ENCODE measurements around the gene NOS2. TPM values are rescaled to one million over a fixed set of nuclear protein-coding genes. Genes with fewer than 3 reads are reported as not detected.
A peak's percentile ranks its signal among the peaks of the same experiment; 100 is the strongest.

The NOS2 gene
- total RNA-seq, 1 donor from 2014 or later, result not detected

GRCh38 chr17:27819145-27819544 is 18.8 kb upstream of the NOS2 start:
- DNase-seq (ENCODE audit: low read depth, low spot score), result no peak

DNA sequence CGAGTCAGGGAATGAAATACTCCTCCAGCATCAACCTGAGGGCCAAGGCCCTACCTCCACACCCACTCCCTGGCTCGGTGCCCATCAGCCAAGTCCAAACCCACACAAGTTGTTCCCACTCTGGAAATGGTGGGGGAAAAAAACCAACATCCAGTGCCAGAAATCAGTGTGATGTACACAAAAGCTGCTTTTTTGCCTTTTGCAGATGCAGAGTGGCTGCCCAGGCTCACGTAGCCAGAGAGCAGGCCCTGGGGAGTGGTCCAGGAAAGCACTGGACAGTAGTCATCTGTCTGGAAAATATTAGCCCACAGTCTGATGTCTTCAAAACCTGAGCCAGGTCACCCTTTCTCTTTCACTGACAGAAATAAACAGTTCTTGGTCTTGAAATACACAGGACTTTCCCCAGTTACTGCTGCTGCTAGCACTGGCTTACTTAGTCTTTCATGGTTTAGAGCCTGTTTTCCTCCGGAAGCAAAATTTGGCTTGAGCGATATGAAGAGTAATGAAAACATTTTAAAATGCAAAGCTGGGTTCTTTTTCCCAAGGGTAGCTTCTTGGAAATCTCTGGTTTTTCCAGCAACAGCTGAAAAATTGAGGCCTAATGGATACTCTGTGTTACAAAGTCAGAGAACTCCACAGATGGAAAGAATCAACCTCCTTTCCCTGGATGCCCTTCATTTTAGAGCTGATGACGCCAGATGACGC is 18.2 kb upstream of the NOS2 start:
- no peak for DNase-seq (ENCODE audit: low read depth, low spot score)

GRCh38 chr17:27817731-27818130 is 17.4 kb upstream of the NOS2 start:
- DNase-seq (ENCODE audit: low read depth, low spot score), result peak; percentile 78

DNA sequence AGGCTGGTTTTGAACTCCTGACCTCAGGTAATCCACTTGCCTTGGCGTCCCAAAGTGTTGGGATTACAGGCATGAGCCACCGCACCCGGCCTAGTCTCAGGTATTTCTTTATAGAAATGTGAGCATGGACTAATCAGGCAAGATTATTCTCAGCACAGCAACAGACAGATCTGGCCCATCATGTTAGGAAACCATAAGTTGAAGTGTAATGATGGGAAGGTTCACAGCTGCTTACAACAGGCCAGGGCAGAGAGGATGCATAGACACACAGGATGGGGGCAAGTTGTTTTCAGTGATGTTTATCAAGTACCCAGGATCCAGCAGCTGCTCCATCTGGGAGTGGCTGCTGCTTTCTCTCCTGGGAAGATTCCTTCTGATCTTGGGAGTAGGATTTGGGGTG is 16.6 kb upstream of the NOS2 start:
- no peak for DNase-seq (ENCODE audit: low read depth, low spot score)

- no peak for DNase-seq (ENCODE audit: low read depth, low spot score)
Measured at GRCh38 chr17:27811961-27812360, 11.6 kb upstream of the NOS2 start.

DNA sequence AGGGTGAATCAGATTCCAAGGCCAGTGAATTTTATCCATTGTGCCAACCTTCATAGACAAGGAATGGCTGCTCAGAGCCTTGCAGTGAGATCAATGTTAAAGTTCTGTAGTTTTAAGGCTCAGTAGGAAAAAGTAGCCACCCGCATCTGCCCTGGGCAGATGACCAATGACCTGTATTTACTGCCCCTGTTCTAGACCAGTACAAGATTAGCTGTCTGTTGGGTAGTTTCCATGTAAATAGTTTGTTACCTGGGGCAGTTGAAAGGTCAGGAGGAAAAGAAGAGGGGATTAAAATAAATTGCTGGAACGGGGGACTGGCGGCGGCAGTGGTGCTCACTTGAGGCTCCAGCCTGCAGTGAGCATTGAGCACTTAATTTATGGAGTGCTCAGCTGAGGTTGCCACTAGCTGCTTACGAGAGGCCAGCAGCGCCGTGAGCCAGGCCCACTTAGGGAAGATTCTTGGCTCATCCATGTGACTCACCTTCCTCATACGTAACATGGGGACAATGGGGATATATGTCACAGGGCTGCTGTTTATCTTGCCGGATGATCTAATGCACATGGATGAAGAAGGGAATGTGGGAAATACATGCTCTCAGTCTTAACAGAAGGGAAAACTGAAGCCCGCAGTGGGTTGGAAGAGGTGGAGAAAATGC is 10.7 kb upstream of the NOS2 start:
- DNase-seq (ENCODE audit: low read depth, low spot score), result no peak

GRCh38 chr17:27810211-27810901 is 10.0 kb upstream of the NOS2 start:
- DNase-seq (ENCODE audit: low read depth, low spot score), result no peak

DNA sequence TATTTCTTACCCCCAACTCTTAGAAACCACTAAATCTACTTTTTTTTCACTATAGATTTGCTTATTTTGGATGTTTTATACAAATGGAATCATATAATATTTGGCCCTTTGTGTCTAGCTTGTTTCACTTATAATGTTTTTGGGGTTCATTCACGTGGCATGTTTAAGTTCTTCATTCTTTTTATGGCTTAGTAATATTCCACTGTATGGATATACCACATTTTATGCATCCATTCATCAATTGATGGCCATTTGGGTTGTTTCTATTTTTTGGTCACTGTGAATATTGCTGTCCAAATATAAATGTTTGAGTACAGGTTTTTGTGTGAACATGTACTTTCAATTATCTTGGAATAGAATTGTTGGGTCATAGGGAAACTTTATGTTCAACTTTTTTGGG is 9.2 kb upstream of the NOS2 start:
- no peak for DNase-seq (ENCODE audit: low read depth, low spot score)

GRCh38 chr17:27808628-27809027 is 8.3 kb upstream of the NOS2 start:
- no peak for DNase-seq (ENCODE audit: low read depth, low spot score)

DNA sequence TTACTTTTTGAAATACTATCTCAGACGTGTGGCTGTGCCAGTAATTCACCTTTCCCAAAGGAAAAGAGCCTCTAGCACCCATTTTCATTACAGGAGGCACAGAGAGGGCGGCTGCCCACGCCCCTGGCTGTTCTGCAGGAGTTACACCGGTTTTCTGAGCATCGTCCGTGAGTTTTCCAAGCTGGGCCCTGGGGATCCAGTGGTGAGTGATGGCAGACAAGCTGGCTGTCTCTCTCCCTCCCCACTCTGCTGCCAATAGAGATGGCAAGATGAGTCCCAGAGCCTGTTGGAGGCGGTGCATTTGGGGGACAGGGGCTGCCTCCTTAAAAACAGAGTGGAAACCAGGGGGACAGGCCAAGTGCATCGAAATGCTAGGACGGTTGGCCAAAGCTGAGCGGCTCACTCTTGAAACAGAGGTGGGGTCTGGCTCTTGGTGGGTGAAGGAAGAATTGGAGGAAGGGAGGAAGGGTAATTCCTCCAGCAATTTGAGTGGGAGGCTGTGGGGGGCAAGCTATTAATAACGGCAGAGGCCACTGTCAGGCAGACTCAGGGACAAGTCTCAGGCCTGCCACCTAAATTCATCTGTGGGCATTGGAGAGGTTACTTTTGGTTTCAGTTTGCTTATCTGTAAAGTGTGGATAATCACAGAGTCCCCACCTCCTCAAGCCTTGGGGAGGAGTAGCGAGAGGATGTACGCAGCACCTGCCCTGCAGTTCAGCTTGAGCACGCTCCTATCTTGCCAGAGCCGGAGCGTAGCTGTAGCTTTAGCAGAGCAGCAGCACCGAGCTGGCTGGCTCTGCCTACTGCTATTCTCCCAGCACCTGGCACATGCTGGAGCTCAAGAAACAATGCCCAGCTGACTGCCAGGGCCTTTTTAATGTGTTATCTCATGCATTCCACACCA is 7.5 kb upstream of the NOS2 start:
- no peak for DNase-seq (ENCODE audit: low read depth, low spot score)

DNA sequence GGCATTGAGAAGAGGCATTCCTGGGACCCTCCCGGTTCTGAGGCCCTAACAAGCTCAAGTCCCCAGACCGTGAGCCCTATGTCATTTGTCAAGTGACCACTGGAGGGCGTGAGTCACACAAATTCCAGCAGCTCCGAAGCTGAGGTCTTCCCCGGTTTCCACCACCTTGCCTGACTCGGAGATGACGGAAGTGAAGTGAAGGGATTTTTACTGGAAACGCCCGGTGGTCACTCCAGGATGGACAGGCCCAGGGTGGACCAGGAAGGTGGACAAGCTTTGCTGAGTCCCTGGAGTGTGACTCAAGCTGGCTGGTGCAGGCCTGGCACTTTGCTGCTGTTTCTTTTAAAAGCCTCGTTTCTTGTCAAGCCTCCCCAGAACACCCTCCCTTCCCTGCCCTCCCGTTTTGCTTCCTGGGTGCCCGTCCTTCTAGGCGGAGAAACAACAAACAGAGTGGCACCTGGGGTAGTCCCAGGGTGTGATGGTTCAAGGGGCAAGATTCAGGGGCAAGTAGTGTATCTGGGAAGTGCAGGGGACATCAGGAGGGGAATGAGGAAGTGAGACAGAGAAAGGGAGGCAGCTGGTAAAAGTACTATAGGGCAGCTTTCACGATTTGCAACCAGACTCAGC is 5.3 kb upstream of the NOS2 start:
- peak; percentile 67 for DNase-seq (ENCODE audit: low read depth, low spot score)

DNA sequence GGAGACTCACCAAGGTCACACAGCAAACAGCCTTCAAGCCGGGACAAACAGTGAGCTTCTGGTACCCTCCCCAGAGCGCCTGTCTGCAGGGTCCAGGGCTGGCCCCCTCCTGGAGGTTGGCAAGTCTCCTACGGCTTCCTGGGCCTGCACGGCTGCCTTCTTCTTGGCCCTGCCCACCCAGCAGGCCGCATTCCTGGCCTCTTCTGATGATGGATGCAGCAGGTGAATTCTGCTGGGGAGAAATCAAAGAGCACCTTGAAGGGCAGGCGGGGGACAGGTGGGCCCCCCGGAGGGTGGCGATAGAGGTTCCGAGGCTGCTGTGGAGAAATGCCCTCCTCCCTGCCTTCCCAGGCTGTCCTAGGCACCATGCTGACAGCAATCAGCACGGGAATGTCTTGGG is 3.8 kb upstream of the NOS2 start:
- no peak for DNase-seq (ENCODE audit: low read depth, low spot score)

GRCh38 chr17:27802962-27803680 is 2.8 kb upstream of the NOS2 start:
- DNase-seq (ENCODE audit: low read depth, low spot score), result no peak

GRCh38 chr17:27802033-27802432 is 1.7 kb upstream of the NOS2 start:
- no peak for DNase-seq (ENCODE audit: low read depth, low spot score)

GRCh38 chr17:27798376-27798775 is 2.0 kb downstream of the NOS2 start:
- no peak for DNase-seq (ENCODE audit: low read depth, low spot score)

DNA sequence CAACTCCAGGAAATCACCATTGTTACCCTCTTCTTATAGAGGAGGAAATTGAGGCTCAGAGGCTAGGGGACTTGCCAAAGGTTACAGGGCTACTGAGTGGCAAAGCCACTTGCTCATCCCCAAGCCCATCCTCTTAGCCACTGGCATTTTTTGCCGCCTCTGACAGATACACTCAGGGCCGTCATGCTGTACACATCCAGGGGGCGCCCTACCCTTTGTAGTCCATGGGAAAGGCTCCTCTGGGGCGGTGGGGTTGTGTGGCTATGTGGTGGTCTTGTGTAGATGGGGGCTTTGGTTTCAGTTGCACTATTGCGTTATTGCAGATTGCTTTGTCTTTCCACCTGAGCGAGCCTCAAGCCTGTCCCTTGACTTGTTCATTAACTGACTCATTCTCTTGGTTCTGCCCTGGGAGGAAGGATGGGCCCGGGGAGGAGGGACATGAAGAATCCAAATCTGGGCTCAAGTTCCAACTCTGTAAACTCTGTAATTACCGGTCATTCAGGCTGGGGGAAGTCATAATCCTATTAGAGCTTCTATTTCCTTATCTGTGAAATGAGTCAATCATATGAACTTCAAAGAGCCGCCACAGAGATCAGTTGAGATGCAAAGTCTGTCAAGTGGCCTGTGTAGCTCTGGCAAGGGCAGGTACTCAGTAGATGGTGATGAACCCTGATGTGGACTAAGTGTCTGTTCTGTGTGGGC is 2.8 kb downstream of the NOS2 start:
- no peak for DNase-seq (ENCODE audit: low read depth, low spot score)

GRCh38 chr17:27793906-27794569 is 6.3 kb downstream of the NOS2 start:
- no peak for DNase-seq (ENCODE audit: low read depth, low spot score)

- no peak for DNase-seq (ENCODE audit: low read depth, low spot score)
Measured at GRCh38 chr17:27793168-27793905, 7.0 kb downstream of the NOS2 start.

DNA sequence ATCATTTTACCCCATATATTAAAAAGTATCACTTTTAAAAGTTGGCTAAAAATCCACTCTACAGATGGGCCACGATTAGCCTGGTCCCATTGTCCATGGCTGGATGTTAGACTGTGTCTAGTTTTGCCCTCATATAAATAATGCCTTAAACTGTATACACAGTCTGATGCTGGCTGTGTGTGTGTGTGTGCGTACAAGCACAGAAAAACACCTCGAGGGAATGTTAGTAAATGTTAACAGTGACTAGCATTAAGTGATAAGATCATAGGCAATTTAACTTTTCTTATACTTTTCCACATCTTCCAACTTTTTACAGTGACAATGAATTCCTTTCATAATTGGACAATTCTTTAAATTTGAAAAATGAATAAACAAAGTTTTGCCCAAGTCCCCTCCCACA is 8.2 kb downstream of the NOS2 start:
- no peak for DNase-seq (ENCODE audit: low read depth, low spot score)
